Activated naive CD4-positive, alpha-beta T cell treated with anti-CD3 and anti-CD28 coated beads, Interleukin-2, amount 50 U/mL, for 24 hours (primary cell): ENCODE results near the gene SLC25A18.
"Not testable (repeated sequence)": the region's sequence is repeated elsewhere in the genome, so short reads cannot be mapped to it uniquely, and the experiment has no call there.

ENCODE experiments used
- H3K27ac Mint-ChIP-seq: one replicate; pipeline ENCODE4 v1.8.0; 2021; ENCODE audit warnings: mild to moderate bottlenecking, mixed read lengths
- H3K27me3 Mint-ChIP-seq: one replicate; pipeline ENCODE4 v1.8.0; 2021; ENCODE audit warnings: mixed read lengths
- H3K36me3 Mint-ChIP-seq: one replicate; pipeline ENCODE4 v1.8.0; 2021; ENCODE audit warnings: mixed read lengths
- H3K4me1 Mint-ChIP-seq: one replicate; pipeline ENCODE4 v1.8.0; 2021; ENCODE audit warnings: mixed read lengths
- H3K4me3 Mint-ChIP-seq: one replicate; pipeline ENCODE4 v1.8.0; 2021; ENCODE audit warnings: mild to moderate bottlenecking, mixed read lengths
- H3K9me3 Mint-ChIP-seq: one replicate; pipeline ENCODE4 v1.8.0; 2021; ENCODE audit warnings: mixed read lengths

SLC25A18 gene

DNA sequence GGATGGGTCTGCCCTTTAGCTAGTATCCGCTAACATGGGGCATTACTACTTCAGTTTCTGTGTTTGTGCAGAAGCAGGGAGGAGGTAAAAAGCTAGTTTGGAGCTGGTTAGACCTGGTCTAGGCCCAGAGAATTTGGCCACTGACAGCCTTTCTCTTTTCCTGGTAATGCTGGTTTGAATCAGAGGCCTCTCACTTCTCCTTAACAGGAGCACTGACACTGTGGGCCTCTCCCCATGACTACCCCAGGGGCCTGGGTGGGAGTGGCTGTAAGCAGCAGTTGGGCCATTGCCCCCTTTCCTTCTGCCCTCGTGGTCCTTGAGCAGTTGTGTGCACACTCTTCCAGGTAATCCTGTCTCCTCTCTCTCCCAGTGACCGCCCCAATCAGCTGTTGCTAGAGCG, 8.5 kb upstream of the SLC25A18 start:
- Mint-ChIP-seq H3K4me3 (no peak overlapping the region), H3K27ac (no peak overlapping the region), H3K36me3 (no peaks in the 10 kb centered on the region), H3K9me3 (no peaks in the 10 kb centered on the region), H3K27me3 (no peaks in the 10 kb centered on the region), H3K4me1 (no peaks in the 10 kb centered on the region)

DNA sequence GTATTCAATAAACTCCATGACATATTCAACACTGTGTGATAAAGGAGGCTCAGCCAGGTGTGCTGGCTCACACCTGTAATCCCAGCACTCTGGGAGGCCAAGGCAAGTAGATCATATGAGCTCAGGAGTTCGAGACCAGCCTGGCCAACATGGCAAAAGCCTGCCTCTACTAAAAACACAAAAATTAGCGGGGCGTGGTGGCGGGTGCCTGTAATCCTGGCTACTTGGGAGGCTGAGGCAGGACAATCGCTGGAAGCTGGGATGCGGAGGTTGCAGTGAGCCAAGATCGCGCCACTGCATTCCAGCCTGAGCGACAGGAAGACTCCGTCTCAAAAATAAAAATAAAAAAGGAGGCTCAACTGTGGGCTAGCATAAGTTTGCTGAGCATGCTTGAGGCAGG, 4.1 kb upstream of the SLC25A18 start:
- Mint-ChIP-seq H3K4me1 (no peaks in the 10 kb centered on the region), H3K27ac (no peak overlapping the region)

DNA sequence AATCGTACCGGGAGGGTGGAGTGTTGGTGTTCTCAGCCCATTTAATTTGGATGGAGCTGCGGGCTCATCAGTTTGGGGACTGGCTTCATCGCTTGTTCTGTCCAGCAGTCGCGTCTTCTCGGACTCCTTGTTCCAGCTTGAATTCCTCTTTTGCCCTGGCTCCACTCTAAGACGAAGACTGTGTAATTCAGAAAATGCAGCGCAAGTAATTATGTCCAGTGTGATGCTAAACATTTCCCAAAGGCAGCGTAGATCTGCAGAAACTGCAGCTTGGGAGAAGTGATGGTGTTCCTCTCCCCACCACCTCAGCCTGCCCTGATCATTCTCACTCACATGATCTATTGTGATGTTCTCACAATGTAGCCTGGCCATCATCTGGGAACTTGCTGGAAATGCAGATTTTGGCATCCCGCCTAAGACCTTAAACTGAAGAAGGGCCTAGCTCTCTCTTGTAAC, 666 bp downstream of the SLC25A18 start:
- Mint-ChIP-seq H3K4me3 (no peak overlapping the region), H3K9me3 (no peaks in the 10 kb centered on the region), H3K4me1 (no peaks in the 10 kb centered on the region), H3K27me3 (no peaks in the 10 kb centered on the region), H3K36me3 (no peaks in the 10 kb centered on the region), H3K27ac (no peak overlapping the region)

More for the DNA sequence above, 4.1 kb upstream of the SLC25A18 start:
- Mint-ChIP-seq H3K9me3 (no peaks in the 10 kb centered on the region), H3K36me3 (no peaks in the 10 kb centered on the region), H3K27me3 (no peaks in the 10 kb centered on the region), H3K4me3 (no peak overlapping the region)

DNA sequence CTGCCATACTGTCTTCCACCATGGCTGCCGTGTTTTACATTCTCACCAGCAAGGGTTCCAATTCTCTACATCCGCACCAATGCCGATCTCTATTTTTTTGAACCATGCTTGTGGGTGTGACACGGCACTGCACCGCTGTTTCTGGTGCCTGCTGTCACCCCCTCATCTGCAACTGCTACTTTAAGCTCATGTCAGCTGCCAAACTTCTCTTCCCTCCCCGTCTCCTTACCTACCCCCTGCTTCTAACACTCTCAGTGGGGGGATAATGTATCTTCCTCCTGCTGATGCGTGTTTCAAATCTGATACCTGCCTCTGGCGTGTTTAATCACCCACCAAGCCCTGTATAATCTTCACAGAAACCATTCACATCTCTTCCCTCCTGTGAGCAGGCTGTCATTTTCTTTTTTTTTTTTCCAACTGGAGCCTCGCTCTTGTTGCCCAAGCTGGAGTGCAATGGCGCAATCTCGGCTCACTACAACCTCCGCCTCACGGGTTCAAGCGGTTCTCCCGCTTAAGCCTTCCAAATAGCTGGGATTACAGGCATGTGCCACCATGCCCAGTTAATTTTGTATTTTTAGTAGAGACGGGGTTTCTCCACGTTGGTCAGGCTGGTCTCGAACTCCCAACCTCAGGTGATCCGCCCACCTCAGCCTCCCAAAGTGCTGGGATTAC, 2.9 kb downstream of the SLC25A18 start:
- H3K27ac Mint-ChIP-seq, H3K27me3 Mint-ChIP-seq, H3K4me3 Mint-ChIP-seq, H3K4me1 Mint-ChIP-seq, H3K36me3 Mint-ChIP-seq, H3K9me3 Mint-ChIP-seq: not testable (repeated sequence)

DNA sequence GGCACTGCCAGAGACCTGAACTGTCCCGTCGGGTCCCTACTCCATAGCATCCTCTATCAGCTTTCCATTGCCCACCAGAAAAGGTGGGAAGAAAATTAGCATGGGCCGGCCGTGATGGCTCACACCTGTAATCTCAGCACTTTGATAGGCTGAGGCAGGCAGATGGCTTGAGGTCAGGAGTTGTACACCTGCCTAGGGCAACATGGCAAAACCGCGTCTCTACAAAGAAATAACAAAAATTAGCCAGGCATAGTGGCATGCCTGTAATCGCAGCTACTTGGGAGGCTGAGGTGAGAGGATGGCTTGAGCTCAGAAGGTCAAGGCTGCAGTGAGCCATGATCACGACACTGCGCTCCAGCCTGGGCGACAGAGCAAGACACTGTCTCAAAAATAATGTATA, 3.5 kb downstream of the SLC25A18 start:
- Mint-ChIP-seq H3K36me3 (no peaks in the 10 kb centered on the region), H3K9me3 (no peaks in the 10 kb centered on the region), H3K27me3 (peaks cover 6% of the 10 kb centered on the region), H3K4me1 (no peaks in the 10 kb centered on the region), H3K4me3 (no peak overlapping the region), H3K27ac (no peak overlapping the region)

DNA sequence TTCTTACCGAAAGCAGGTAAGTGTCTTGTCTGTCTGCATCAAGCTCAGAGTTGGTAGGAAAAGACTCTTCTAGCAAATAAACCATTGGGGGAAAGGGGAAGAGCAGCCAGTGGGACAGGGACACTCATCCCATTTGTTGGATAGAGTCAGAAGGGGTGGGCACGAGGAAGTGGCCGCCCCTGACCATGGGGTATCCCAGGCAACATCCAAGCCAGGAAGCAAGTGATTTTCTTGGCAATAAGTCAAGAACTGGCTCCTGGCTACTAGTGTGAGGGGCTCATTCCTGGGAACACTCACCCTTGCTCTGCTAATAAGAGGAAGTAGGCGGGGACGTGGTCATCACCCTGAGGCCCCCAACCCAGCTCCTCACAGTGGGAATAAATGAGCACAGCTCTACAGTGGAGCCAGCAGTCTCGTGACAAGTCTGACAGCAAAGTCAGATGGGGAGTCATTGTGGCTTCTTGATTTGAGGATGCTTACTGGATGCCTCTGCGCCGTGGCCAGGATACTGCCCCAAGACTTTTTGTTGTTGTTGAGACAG, 6.7 kb downstream of the SLC25A18 start:
- Mint-ChIP-seq H3K36me3 (no peaks in the 10 kb centered on the region), H3K4me3 (no peak overlapping the region), H3K27ac (no peak overlapping the region), H3K4me1 (no peaks in the 10 kb centered on the region), H3K9me3 (no peaks in the 10 kb centered on the region), H3K27me3 (peaks cover 6% of the 10 kb centered on the region)

DNA sequence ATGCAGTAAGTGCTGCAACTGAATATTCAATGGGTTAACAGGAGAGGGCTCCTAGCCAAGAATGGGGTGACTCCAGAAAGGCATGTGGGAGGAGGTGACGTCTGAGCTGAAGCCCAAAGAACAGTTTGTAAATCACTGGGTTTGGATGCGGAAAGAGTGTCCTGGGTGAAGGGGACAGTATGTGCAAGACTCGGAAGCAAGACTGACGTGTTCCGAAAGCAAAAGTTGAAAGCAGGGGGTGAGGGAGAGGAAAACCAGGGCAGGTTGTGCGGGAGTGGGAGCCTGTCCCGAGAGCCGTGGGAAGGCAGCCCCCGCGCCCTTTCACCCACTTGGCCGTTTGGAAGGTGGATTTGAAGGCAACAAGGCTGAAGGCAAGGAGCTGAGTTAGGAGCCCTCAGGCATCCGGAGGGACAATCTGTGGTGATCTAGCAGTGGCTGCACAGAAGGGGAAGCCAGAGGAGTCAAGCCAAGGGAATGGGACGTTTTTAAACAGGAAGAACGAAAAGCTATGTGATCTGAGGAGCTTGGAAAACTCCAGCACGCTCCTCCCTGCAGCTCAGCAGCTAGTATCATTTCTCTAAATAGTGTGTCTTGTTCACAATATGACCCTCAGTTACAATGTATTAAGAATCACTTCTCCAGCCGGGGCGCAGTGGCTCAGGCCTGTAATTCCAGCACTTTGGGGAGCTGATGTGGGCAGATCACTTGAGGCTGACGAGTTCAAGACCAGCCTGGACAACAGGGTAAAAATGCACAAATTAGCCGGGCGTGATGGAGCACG, 7.7 kb downstream of the SLC25A18 start:
- peaks cover 6% of the 10 kb centered on the region for H3K27me3 Mint-ChIP-seq
- no peak overlapping the region for H3K27ac Mint-ChIP-seq
- H3K4me3 Mint-ChIP-seq = no peak overlapping the region
- H3K36me3 Mint-ChIP-seq = no peaks in the 10 kb centered on the region
- H3K4me1 Mint-ChIP-seq = no peaks in the 10 kb centered on the region
- H3K9me3 Mint-ChIP-seq = no peaks in the 10 kb centered on the region

DNA sequence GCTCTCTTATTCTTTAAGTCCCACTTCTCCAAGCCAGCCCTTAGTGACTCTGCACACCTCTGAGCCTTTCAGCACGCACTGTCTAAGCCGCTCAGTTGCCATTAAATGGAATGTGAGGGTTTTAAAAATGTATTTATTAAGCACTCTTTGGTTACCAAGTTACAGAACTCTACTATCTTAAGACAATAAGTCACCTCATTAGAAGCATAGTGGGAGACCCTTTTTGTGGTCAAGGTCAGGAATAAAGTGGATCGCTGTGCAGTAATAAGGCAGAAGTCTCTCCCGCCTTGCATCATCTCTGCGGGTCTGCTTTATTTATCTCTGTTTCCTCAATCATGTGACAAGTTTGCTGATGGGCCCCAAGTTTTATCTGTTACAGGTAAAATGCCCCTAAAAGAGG, 11.9 kb downstream of the SLC25A18 start:
- Mint-ChIP-seq H3K4me1 (no peaks in the 10 kb centered on the region), H3K27ac (no peak overlapping the region), H3K9me3 (no peaks in the 10 kb centered on the region), H3K36me3 (no peaks in the 10 kb centered on the region), H3K4me3 (no peak overlapping the region), H3K27me3 (peaks cover 6% of the 10 kb centered on the region)

DNA sequence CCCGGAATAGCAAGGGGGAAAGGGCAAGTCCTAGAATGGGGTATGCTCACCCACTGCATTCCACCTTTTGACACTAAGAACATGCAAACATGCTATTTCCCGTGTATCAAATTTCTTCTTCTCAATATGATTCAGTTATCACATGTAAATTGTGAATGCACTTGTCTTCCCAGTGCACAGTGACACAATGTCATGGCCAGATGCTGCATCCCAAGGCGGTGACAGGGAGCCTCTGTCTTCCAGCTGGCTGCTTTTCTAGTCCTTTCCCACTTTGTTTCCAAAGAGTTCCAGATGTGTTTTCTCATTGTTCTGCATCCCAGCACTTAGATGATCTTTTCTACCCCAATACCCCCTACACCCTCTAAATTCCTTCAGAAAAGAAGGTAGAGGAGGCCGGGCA, 12.4 kb downstream of the SLC25A18 start:
- no peaks in the 10 kb centered on the region for H3K9me3 Mint-ChIP-seq
- no peaks in the 10 kb centered on the region for H3K4me1 Mint-ChIP-seq
- H3K27me3 Mint-ChIP-seq = peaks cover 4% of the 10 kb centered on the region
- H3K27ac Mint-ChIP-seq = no peak overlapping the region
- H3K4me3 Mint-ChIP-seq = no peak overlapping the region
- H3K36me3 Mint-ChIP-seq = no peaks in the 10 kb centered on the region

DNA sequence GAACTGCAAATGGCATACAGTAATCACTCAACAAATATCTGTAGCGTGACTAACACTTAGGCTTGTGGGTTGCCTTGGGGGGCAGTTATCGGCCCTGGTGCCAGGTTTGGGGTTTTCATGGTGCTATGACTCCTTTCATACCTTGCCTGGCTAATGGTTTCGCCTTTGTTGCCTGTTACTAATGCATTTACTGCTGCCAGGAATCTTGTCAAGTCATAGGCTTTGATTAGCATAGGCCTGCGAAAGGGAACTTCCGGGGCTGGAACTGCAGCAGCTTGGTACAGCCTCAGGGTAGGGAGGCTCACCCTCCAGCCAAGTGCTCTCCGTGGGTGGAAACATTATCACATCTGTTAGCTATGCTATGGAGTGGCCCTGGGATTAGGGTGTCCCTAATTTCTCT, 13.2 kb downstream of the SLC25A18 start:
- H3K36me3 Mint-ChIP-seq = no peaks in the 10 kb centered on the region
- no peak overlapping the region for H3K4me3 Mint-ChIP-seq
- no peaks in the 10 kb centered on the region for H3K27me3 Mint-ChIP-seq
- no peak overlapping the region for H3K27ac Mint-ChIP-seq
- H3K4me1 Mint-ChIP-seq = no peaks in the 10 kb centered on the region
- no peaks in the 10 kb centered on the region for H3K9me3 Mint-ChIP-seq

DNA sequence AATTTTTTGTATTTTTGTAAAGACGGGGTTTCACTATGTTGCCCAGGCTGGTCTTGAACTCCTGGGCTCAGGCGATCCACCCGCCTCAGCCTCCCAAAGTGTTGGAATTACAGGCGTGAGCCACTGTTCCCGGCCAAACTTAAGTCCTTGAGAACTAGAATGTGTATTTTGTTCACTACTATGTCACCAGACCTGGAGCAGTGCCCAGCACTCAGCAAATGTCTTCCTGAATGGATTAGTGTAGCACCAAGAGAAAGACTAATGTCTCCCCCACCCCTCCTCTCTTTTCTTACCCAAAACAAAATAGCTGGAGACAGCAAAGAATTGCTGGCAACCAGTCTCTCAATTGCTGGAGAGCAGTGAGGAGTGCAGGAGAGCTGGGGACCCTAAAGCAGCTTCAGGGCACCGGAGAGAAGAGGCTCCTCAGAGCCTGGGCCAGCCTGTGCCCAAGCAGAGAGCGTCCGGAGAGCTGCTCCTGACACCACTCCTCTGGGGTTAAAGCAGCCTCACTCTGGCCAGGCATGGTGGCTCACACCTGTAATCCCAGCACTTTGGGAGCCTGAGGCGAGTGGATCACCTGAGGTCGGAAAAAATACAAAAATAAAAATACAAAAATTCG, 14.9 kb downstream of the SLC25A18 start:
- Mint-ChIP-seq H3K36me3 (no peaks in the 10 kb centered on the region), H3K4me1 (no peaks in the 10 kb centered on the region), H3K4me3 (no peak overlapping the region), H3K9me3 (no peaks in the 10 kb centered on the region), H3K27ac (no peak overlapping the region), H3K27me3 (no peaks in the 10 kb centered on the region)

DNA sequence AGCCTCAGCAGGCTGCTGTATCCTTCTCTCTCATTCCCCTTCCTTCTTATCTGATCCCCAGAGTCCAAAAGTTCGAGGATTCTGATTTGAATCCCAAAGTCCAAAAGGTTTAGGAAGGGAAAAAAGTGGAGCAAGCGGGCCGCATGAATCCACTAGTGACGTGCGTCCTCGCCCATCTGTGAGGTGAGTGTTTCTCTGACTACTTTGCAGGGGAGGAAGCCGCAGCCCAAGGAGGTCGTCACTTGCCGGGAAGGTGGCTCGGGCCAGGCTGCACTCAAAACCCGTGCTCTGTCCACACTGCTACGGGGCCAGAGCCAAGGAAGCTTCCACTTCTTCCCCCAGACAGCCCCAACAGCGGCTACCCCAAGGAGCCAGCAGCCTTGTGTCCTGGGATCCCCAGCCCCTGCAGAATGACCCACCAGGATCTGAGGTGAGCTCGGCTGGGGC, 16.3 kb downstream of the SLC25A18 start:
- no peaks in the 10 kb centered on the region for H3K9me3 Mint-ChIP-seq
- H3K27me3 Mint-ChIP-seq = no peaks in the 10 kb centered on the region
- H3K36me3 Mint-ChIP-seq = no peaks in the 10 kb centered on the region
- no peak overlapping the region for H3K4me3 Mint-ChIP-seq
- H3K27ac Mint-ChIP-seq = no peak overlapping the region
- no peaks in the 10 kb centered on the region for H3K4me1 Mint-ChIP-seq

DNA sequence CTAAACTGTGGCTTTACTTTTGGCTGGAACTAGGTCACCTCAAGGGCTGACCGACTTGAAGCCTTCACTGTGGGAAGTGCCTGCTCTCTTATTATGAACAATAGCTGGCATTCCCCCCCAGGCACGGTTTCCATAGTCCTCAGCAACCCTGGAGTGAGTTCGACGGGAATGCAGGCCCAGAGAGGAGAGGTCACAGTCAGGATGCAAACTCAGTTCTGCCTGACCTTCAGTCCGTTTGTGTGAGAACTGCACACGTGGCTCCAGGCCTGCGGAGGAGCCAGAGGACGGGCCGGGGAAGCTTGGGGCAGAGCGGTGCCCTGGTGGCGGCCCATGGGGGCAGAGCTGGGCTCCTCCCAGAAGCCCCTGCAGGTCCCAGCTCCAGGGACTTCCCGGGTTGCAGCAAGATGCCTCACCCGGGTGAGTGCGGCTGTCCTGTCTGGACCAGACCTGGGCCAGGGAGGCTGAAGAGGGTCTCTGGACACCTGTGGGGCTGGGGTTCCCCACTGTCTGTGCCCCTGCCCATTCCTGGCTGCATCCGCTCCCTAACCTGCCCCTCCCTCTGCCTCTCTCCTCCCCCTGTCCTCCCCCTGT, 17.2 kb downstream of the SLC25A18 start:
- Mint-ChIP-seq H3K4me1 (no peaks in the 10 kb centered on the region), H3K36me3 (no peaks in the 10 kb centered on the region), H3K27ac (no peak overlapping the region), H3K9me3 (no peaks in the 10 kb centered on the region), H3K27me3 (no peaks in the 10 kb centered on the region), H3K4me3 (no peak overlapping the region)

DNA sequence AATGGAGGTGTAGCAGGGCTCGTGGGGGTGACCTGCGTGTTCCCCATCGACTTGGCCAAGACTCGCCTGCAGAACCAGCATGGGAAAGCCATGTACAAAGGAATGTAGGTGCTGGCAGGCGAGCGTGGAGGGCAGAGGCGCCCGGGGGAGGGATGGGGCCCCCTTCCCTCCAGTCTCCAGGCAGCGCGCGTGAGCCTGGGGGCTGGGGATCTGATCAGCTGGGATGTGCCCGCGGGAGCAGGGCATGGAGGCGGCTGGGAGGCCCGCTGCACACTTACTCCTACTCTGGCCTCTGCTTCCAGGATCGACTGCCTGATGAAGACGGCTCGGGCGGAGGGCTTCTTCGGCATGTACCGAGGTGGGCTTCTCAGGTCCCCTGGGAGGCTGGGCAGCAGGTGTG, 17.8 kb downstream of the SLC25A18 start:
- H3K4me1 Mint-ChIP-seq = no peaks in the 10 kb centered on the region
- no peaks in the 10 kb centered on the region for H3K36me3 Mint-ChIP-seq
- no peaks in the 10 kb centered on the region for H3K27me3 Mint-ChIP-seq
- no peak overlapping the region for H3K27ac Mint-ChIP-seq
- no peak overlapping the region for H3K4me3 Mint-ChIP-seq
- H3K9me3 Mint-ChIP-seq = no peaks in the 10 kb centered on the region

DNA sequence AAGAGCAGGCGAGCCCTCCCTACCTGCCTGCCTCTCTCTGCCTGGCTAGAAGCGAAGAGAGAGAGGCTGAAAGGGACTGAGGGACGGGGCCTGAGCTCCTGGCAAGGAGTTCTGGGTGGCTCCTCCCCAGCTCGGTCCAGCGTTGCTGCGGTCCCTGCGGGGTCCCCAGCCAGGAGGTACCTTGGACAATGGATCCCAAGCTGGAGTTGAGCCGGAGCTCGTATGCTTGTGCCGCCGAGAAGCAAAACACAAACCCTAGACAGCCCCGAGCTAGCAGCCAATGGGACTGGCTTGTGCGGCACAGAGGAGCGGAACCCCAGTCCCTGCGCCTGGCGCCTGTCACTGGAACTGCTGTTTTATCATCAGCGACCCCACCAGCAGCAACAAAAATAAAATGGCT, 18.3 kb downstream of the SLC25A18 start:
- no peak overlapping the region for H3K4me3 Mint-ChIP-seq
- no peaks in the 10 kb centered on the region for H3K9me3 Mint-ChIP-seq
- no peaks in the 10 kb centered on the region for H3K27me3 Mint-ChIP-seq
- no peak overlapping the region for H3K27ac Mint-ChIP-seq
- H3K4me1 Mint-ChIP-seq = no peaks in the 10 kb centered on the region
- no peaks in the 10 kb centered on the region for H3K36me3 Mint-ChIP-seq

DNA sequence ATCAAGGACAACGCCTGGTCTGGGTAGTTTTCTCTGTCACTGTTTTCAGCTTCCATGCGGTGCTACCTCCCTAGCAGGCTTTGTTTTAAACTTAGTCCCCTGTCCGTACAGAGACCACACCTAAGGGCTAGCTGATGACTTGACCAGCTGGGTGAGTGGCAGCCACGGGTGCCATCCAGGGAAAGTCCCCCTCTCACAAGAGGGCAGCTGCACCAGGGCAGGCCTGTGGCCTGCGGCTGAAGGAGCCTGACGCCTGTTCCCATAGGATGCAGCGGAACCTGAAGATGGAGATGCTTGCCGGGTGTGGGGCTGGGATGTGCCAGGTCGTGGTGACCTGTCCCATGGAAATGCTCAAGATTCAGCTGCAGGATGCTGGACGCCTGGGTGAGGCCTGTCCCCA, 19.9 kb downstream of the SLC25A18 start:
- Mint-ChIP-seq H3K4me3 (no peak overlapping the region), H3K27me3 (no peaks in the 10 kb centered on the region), H3K36me3 (no peaks in the 10 kb centered on the region), H3K27ac (no peak overlapping the region), H3K9me3 (no peaks in the 10 kb centered on the region), H3K4me1 (no peaks in the 10 kb centered on the region)
